ENCODE data around the gene CCDC196. TPM values are rescaled to one million over a fixed set of nuclear protein-coding genes. Genes with fewer than 3 reads are reported as not detected.

Gene CCDC196
- not detected for total RNA-seq

- intact Hi-C loops (cut with DNase I), result no loop called here
- Histone ChIP-seq H3K4me3 (no peak within 1 kb of the TSS), H3K4me1 (peaks cover 0 to 6% (median 0%) of the 10 kb centered on the region in 3 donors), H3K27me3 (no peaks in the 10 kb centered on the region), H3K9me3 (no peaks in the 10 kb centered on the region), H3K27ac (no peak within 1 kb of the TSS), H3K36me3 (no peaks in the 10 kb centered on the region)
- TF ChIP-seq POLR2A (IDR thresholded peaks at IDR 0.05) (no peak), CTCF (IDR thresholded peaks at IDR 0.05) (no peak)
- no peak for DNase-seq
- WGBS, 2 donors, result 55 to 88% methylated on average over 2 of the region's 2 CpGs
Measured at GRCh38 chr14:66485910-66486421, at the start of gene CCDC196. Gene CCDC196, plus strand, starts transcription at chr14:66486371. Its CDS starts 132 bp downstream, at chr14:66486503.

- H3K4me1 ChIP-seq, result no peaks in the 10 kb centered on the region
- no peak overlapping the region for H3K27ac ChIP-seq
- DNase-seq, result no peak
- no peaks in the 10 kb centered on the region for H3K36me3 ChIP-seq
- TF ChIP-seq CTCF (IDR thresholded peaks at IDR 0.05) (no peak), POLR2A (IDR thresholded peaks at IDR 0.05) (no peak)
- no peak overlapping the region for H3K4me3 ChIP-seq
- intact Hi-C loops (cut with DNase I), result no loop called here
- H3K27me3 ChIP-seq, result no peaks in the 10 kb centered on the region
- H3K9me3 ChIP-seq, result peaks cover 0 to 26% (median 0%) of the 10 kb centered on the region in 3 donors
- 78 to 90% methylated on average over 5 of the region's 5 CpGs for WGBS, 2 donors
Measured at GRCh38 chr14:66440801-66441200, 45.4 kb upstream of the CCDC196 start.

GRCh38 chr14:66442953-66443571, 43.1 kb upstream of the CCDC196 start:
- Histone ChIP-seq H3K27me3 (no peaks in the 10 kb centered on the region), H3K27ac (no peak overlapping the region), H3K4me1 (no peaks in the 10 kb centered on the region), H3K36me3 (no peaks in the 10 kb centered on the region), H3K9me3 (peaks cover 0 to 21% (median 0%) of the 10 kb centered on the region in 3 donors), H3K4me3 (no peak overlapping the region)
- 46 to 47% methylated on average over 4 of the region's 4 CpGs for WGBS, 2 donors
- intact Hi-C loops (cut with DNase I), result no loop called here
- DNase-seq, result no peak
- TF ChIP-seq CTCF (IDR thresholded peaks at IDR 0.05), result no peak
- TF ChIP-seq POLR2A (IDR thresholded peaks at IDR 0.05), result no peak

GRCh38 chr14:66443785-66444184, 42.4 kb upstream of the CCDC196 start:
- Histone ChIP-seq H3K4me3 (no peak overlapping the region), H3K27me3 (no peaks in the 10 kb centered on the region), H3K4me1 (no peaks in the 10 kb centered on the region), H3K27ac (no peak overlapping the region), H3K36me3 (no peaks in the 10 kb centered on the region), H3K9me3 (peaks cover 0 to 14% (median 0%) of the 10 kb centered on the region in 3 donors)
- DNase-seq, result no peak
- intact Hi-C loops (cut with DNase I), result no loop called here
- TF ChIP-seq POLR2A (IDR thresholded peaks at IDR 0.05) (no peak), CTCF (IDR thresholded peaks at IDR 0.05) (no peak)
- WGBS, 2 donors, result 77 to 88% methylated on average over 2 of the region's 2 CpGs

GRCh38 chr14:66444271-66444927, 41.8 kb upstream of the CCDC196 start:
- no peak for DNase-seq
- no peak for TF ChIP-seq CTCF (IDR thresholded peaks at IDR 0.05)

More at GRCh38 chr14:66444271-66444927, 41.8 kb upstream of the CCDC196 start:
- peaks cover 0 to 9% (median 0%) of the 10 kb centered on the region in 3 donors for H3K9me3 ChIP-seq
- no peak overlapping the region for H3K4me3 ChIP-seq
- intact Hi-C loops (cut with DNase I), result no loop called here
- H3K27ac ChIP-seq, result no peak overlapping the region
- no peaks in the 10 kb centered on the region for H3K27me3 ChIP-seq
- no peaks in the 10 kb centered on the region for H3K4me1 ChIP-seq
- 64 to 71% methylated on average over 2 of the region's 2 CpGs for WGBS, 2 donors
- no peaks in the 10 kb centered on the region for H3K36me3 ChIP-seq
